Nephron progenitor cell (in vitro differentiated cells): ENCODE results near the gene BRD4.

ENCODE experiments used
- DNase-seq: peaks from one replicate; pipeline ENCODE4 v3.0.0; 2021
- H3K27ac Mint-ChIP-seq: 2 replicates; pipeline ENCODE4 v1.8.0; 2021; ENCODE audit warnings: mild to moderate bottlenecking, moderate library complexity, mixed read lengths
- H3K27me3 Mint-ChIP-seq: 2 replicates; pipeline ENCODE4 v1.8.0; 2021; ENCODE audit warnings: mild to moderate bottlenecking, low read depth, mixed read lengths; ENCODE audit not compliant: poor library complexity
- H3K36me3 Mint-ChIP-seq: 2 replicates; pipeline ENCODE4 v1.8.0; 2021; ENCODE audit warnings: low read depth, mixed read lengths
- H3K4me1 Mint-ChIP-seq: 2 replicates; pipeline ENCODE4 v1.8.0; 2021; ENCODE audit warnings: mixed read lengths
- H3K4me3 Mint-ChIP-seq: 2 replicates; pipeline ENCODE4 v1.8.0; 2021; ENCODE audit warnings: mild to moderate bottlenecking, moderate library complexity, mixed read lengths
- H3K9me3 Mint-ChIP-seq: 2 replicates; pipeline ENCODE4 v1.8.0; 2021; ENCODE audit warnings: mild to moderate bottlenecking, moderate library complexity, mixed read lengths
- CTCF ChIP-seq: fragments of 200-600 bp; sonication (generic); IDR thresholded peaks from 2 replicates; pipeline ENCODE4 v1.5.0; 2021; ENCODE audit warnings: antibody characterized with exemption

BRD4 gene

GRCh38 chr19:15332311-15332996 lies at the start of gene BRD4:
Gene BRD4 (minus strand): TSS chr19:15332539. CDS start chr19:15273099, 59,440 bp downstream.
- Mint-ChIP-seq H3K4me1 (peaks cover 52% of the 10 kb centered on the region), H3K27ac (peak within 1 kb of the TSS; percentile 94), H3K9me3 (peaks cover 3% of the 10 kb centered on the region), H3K4me3 (peak within 1 kb of the TSS; percentile 99), H3K27me3 (no peaks in the 10 kb centered on the region), H3K36me3 (peaks cover 19% of the 10 kb centered on the region)
- no peak for TF ChIP-seq CTCF
- DNase-seq, result peak; percentile 86

- Mint-ChIP-seq H3K27ac (peak overlapping the region; percentile 35), H3K27me3 (peaks cover 3% of the 10 kb centered on the region)
These were observed 49.5 kb upstream of the BRD4 start for GRCh38 chr19:15381864-15382263.

GRCh38 chr19:15381429-15381828 lies 49.1 kb upstream of the BRD4 start:
- Mint-ChIP-seq H3K27me3 (peaks cover 3% of the 10 kb centered on the region), H3K36me3 (peaks cover 29% of the 10 kb centered on the region), H3K9me3 (no peaks in the 10 kb centered on the region), H3K4me3 (peak overlapping the region; percentile 89), H3K4me1 (peaks cover 38% of the 10 kb centered on the region), H3K27ac (peak overlapping the region; percentile 35)
- no peak for DNase-seq
- no peak for TF ChIP-seq CTCF

More at GRCh38 chr19:15381864-15382263, 49.5 kb upstream of the BRD4 start:
- H3K4me1 Mint-ChIP-seq, result peaks cover 33% of the 10 kb centered on the region
- no peaks in the 10 kb centered on the region for H3K9me3 Mint-ChIP-seq
- peaks cover 33% of the 10 kb centered on the region for H3K36me3 Mint-ChIP-seq
- H3K4me3 Mint-ChIP-seq, result peak overlapping the region; percentile 89
- TF ChIP-seq CTCF, result no peak
- no peak for DNase-seq

GRCh38 chr19:15379999-15380647 lies 47.8 kb upstream of the BRD4 start:
- Mint-ChIP-seq H3K27ac (peak overlapping the region; percentile 59), H3K9me3 (no peaks in the 10 kb centered on the region), H3K27me3 (peaks cover 3% of the 10 kb centered on the region), H3K4me3 (peak overlapping the region; percentile 89), H3K36me3 (peaks cover 23% of the 10 kb centered on the region), H3K4me1 (peaks cover 42% of the 10 kb centered on the region)
- DNase-seq, result no peak
- TF ChIP-seq CTCF, result no peak

- peaks cover 19% of the 10 kb centered on the region for H3K36me3 Mint-ChIP-seq
- DNase-seq, result peak; percentile 98
- H3K27me3 Mint-ChIP-seq, result peaks cover 3% of the 10 kb centered on the region
- peaks cover 47% of the 10 kb centered on the region for H3K4me1 Mint-ChIP-seq
- no peak for TF ChIP-seq CTCF
- H3K27ac Mint-ChIP-seq, result peak within 1 kb of the TSS; percentile 100
- H3K9me3 Mint-ChIP-seq, result no peaks in the 10 kb centered on the region
- peak within 1 kb of the TSS; percentile 89 for H3K4me3 Mint-ChIP-seq
These were observed 47.0 kb upstream of the BRD4 start, which contains the start of gene AKAP8 for GRCh38 chr19:15379083-15379998. Gene AKAP8 (minus strand): TSS chr19:15379787. CDS start chr19:15379731, 56 bp downstream.
